Hepatic stellate cell (primary cell): Measurements from ENCODE around the gene SMAD2.
"Not testable (repeated sequence)": the region's sequence is repeated elsewhere in the genome, so short reads cannot be mapped to it uniquely, and the experiment has no call there.

Experiments
- DNase-seq: peaks from one replicate; pipeline ENCODE4 v3.0.0; 2011; ENCODE audit warnings: low spot score

The SMAD2 gene

DNA sequence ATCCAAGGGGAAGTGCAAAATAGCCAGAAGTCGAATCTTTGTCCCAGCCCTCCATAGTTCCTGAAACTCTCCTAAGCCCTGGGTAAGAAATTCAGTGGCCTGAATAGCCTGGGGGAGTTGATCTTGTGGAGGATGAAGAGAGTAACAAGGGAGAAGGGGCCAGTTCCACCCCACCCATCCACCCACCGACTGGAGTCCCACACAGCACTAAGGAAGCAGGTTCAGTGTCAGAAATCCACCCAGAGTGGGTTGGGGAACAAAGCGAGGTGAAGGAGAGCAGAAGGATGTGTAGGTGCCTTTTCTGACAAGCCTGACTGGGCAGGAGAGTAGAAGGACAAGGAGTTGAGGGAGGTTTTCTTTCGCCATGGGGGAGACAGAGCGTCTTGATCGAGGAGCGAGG, 136.8 kb downstream of the SMAD2 start:
- DNase-seq = no peak

DNA sequence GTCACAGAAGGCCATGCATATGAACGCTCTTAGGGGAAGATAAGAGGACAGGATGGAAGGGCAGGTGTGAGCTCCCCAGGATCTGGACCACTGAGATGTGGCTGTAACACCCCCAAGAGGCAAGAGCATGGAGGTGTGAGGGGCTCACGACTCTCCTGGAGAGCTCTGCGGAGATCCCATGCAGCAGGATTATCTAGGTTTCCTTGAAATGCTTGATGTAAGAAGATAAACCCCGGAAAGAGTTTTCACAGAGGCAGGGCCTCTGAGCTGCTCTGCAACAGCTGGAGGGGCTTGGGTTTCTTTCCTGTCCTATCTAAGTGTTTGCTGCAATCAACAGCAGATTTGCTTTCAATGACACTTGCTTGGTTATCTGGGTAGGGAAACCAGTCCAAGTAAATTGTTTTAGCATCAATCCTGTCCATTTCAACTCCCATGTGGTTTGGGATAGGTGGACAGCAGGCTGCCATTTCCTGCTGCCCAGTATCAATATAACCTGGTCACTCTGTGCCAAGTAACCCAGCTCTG, 138.9 kb downstream of the SMAD2 start:
- DNase-seq = no peak

GRCh38 chr18:47790036-47790435, 140.4 kb downstream of the SMAD2 start:
- no peak for DNase-seq

GRCh38 chr18:47788621-47789020, 141.8 kb downstream of the SMAD2 start:
- DNase-seq = no peak

DNA sequence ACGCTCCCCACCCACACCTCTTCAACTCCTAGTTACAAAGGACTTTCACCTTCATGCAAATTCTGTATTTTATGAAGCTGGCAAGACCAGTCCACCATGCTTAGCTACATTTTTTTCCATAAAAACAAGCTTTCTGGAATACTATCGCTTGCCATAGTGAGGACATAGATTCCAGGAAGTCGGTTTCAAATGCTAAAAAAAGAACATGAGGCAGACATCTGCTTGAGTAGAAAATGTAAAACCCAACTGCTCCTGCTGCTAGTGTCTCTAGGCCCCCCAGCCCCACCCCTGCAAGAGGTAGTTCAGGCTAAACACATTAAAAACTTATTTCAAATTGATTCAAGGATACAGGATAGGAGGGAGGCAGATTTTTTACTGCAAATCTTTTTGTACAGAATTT, 148.9 kb downstream of the SMAD2 start:
- no peak for DNase-seq

GRCh38 chr18:47780011-47780725, 150.3 kb downstream of the SMAD2 start:
- DNase-seq = no peak

DNA sequence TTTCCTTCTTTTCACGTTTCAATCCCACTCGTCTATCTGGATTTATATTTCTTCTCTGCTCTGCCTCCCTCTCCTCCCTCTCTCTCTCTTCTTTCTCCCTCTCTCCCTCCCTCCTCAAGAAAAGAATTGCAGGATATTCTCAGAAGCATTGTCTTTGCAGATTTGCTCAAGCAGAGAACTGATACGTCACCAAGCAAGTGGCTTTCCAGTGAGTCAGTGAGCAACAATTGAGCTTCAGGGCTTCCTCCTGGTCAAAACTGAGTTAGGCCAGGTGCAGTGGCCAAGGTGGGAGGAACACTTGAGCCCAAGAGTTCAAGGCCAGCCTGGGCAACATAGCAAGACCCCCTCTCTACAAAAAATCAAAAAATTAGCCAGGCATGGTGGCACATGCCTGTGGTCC, 151.1 kb downstream of the SMAD2 start:
- no peak for DNase-seq

DNA sequence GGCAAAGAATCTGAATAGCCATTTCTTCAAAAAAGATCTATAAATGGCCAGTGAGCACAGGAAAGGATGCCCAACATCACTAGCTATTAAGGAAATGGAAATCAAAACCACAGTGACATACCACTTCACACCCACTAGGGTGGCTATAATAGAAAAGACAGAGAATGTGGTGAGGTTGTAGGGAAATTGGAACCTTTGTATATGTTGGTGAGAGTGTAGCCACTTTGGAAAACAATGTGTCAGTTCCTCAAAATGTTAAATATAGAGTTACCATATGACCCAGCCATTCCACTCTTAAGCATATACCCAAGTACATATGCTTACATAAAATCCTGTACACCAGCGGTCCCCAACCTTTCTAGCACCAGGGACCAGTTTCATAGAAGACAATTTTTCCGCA, 152.8 kb downstream of the SMAD2 start:
- DNase-seq = no peak

GRCh38 chr18:47775961-47776360, 154.5 kb downstream of the SMAD2 start:
- no peak for DNase-seq

DNA sequence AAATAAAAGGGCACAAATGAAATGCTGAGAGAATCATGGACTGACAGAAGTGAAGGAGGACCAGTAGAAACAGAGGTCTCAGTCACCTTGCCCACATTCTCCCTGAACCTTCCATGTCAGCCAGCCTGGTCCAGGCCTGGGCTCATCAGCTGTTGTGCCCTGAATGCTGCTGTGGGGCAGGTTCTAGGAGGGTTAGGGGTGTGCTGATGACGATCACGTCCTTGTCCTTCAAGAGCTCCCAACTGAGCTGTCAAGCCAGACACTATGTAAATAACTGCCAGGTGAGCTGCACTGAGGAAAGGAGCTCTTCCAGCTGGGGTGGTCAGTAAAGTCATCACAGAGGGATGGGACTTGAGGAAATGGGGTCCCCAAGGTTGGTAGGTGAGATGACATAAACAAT, 156.5 kb downstream of the SMAD2 start:
- DNase-seq = no peak

GRCh38 chr18:47772374-47773248, 157.8 kb downstream of the SMAD2 start:
- peak; percentile 55 for DNase-seq

DNA sequence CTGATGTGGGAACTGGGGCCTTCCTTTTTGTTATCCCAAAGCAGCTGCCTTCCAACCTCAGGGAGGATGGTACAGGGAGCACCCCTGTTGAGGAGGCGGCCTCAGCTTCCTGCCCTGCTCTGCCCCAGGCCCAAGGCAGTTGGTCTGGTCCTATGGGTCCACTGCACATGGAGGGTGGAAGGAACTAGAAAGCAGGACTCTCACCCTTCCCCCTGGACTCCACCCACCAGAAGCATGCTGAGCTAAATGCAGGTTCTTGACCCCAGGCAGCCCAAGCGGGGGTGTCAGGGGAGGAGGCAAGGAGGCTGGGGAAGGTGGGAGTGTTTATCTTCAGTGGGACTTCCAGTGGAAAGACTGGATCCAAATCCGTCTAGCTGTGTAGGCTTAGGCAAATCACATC, 158.5 kb downstream of the SMAD2 start:
- no peak for DNase-seq

GRCh38 chr18:47767699-47768098, 162.8 kb downstream of the SMAD2 start:
- DNase-seq = no peak

DNA sequence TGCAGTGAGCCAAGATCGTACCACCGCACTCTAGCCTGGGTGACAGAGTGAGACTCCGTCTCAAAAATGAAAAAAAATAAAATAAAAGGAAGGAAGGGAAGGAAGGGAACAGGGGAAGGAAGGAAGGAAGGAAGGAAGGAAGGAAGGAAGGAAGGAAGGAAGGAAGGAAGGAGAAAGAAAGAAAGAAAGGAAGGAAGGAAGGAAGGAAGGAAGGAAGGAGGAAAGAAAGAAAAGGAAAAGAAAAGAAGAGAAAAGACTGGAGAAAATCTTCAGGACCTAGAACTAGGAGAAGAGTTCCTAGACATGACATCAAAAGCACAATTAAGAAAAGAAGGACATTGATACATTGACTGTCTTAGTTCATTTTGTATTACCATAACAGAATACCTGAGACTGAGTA, 163.3 kb downstream of the SMAD2 start:
- not testable (repeated sequence) for DNase-seq
